ENCODE results near the gene STX18. TPM values are rescaled to one million over a fixed set of nuclear protein-coding genes. Genes with fewer than 3 reads are reported as not detected.

The STX18 gene
- total RNA-seq, 2 experiments from 2014 or later: 25.6 to 26.5 TPM

DNA sequence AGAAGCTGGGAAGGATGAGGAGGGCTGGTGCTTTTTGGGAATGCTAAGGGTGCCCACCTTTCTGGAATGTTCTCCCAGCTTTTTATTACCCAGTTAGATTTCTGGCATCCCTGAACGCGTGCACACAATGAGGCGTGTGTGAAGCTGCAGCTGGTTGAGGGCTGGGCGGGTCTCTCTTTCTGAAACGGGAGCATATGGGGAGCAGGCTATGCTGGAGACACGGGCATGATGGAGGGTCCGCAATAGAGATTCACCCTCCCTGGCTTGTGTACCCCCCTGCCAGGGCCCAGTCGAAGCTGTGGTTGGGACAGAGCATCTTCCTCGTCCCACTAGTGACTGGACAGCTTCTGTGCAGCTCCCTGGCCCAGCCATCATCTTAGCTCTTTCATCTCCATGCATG, 146.5 kb downstream of the STX18 start:
- Mint-ChIP-seq H3K27ac (no peak overlapping the region), H3K9me3 (ENCODE audit: low read depth) (no peaks in the 10 kb centered on the region), H3K36me3 (peaks cover 2% of the 10 kb centered on the region), H3K27me3 (no peaks in the 10 kb centered on the region), H3K4me3 (no peak overlapping the region), H3K4me1 (no peaks in the 10 kb centered on the region)
- CTCF ChIA-PET: no interaction called here
- no peak for ATAC-seq
- no peak for DNase-seq

DNA sequence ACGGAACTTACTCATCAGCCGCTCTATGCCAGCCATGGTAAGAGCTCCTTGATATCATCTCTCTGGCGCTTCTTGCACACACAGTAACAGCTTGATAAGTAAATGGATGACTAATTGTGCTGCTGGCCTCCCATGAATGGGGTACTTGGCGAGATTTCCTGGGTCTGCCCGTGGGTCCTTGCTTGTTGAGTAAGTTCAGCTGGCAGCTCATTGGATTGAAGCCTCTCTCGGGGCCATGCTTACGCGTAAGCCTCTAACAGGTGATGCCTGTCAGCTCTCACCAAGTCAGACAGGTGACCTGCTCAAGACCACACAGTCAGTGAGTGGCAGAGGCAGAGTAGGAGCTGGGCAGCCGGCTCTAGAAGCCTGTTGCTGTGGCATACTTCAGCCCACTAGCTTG, 147.2 kb downstream of the STX18 start:
- DNase-seq (no peak), ATAC-seq (no peak)
- H3K9me3 Mint-ChIP-seq (ENCODE audit: low read depth): no peaks in the 10 kb centered on the region
- no peak overlapping the region for H3K27ac Mint-ChIP-seq
- H3K27me3 Mint-ChIP-seq: no peaks in the 10 kb centered on the region
- H3K4me1 Mint-ChIP-seq: no peaks in the 10 kb centered on the region
- peaks cover 2% of the 10 kb centered on the region for H3K36me3 Mint-ChIP-seq
- no peak overlapping the region for H3K4me3 Mint-ChIP-seq
- CTCF ChIA-PET: no interaction called here

DNA sequence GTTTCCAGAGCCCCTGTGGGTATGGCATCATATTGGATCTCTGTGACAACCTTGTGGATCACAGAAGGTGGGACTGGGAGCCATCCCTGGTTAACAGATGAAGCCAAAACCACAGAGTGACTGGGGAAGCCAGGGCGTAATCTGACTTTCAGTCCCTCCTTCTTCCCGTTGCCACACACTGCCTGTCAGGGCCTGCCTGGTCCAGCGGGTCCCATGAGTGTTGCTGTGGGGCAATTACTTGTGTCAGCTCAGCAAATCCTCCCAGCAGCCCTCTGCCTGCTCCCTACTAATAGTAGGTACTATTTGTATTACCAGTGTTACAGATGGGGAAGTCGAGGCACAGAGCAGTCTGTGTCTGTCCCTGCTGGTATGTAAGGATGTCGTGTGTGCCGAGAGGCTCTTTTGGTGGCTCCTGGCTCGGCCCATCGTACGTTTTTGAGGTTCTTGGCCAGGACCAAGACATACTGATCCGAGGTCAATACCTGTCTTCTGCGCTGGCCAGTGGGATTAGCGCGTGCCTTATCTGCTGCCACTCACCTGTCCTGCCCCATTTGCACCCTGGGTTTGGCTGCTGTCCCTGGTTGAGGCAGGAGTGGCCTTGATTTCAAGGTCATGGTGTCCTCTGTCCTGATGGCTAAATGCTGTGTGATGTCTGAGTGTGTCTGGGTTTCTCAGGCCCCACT, 149.2 kb downstream of the STX18 start:
- H3K27ac Mint-ChIP-seq: no peak overlapping the region
- no peak overlapping the region for H3K4me3 Mint-ChIP-seq

DNA sequence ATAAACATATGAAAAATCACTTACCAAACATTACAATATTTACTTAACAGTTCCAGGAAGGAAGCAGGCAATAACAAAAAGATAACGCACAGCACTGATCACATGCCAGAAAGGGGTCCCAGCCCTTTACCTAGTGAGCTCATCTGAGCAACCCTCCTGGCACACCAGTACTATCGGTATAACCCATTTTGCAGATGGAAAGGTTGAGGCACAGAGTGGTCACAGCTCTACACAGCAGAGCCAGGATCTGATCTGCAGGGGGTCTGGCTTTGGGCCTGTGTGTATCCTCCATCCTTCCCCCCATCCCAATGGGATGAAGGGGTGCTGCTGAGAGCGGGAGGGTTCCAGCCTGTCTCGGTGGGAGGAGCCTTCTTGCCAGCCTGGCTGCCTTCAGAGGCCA, 150.0 kb downstream of the STX18 start:
- no peak for DNase-seq
- CTCF ChIA-PET: no interaction called here
- Mint-ChIP-seq H3K27me3 (peaks cover 6% of the 10 kb centered on the region), H3K4me3 (no peak overlapping the region), H3K9me3 (ENCODE audit: low read depth) (no peaks in the 10 kb centered on the region), H3K27ac (no peak overlapping the region), H3K4me1 (peaks cover 5% of the 10 kb centered on the region), H3K36me3 (no peaks in the 10 kb centered on the region)
- no peak for ATAC-seq

More for the DNA sequence above, 149.2 kb downstream of the STX18 start:
- CTCF ChIA-PET: no interaction called here
- Mint-ChIP-seq H3K9me3 (ENCODE audit: low read depth) (no peaks in the 10 kb centered on the region), H3K36me3 (peaks cover under 1% of the 10 kb centered on the region), H3K27me3 (peaks cover 6% of the 10 kb centered on the region), H3K4me1 (peaks cover 5% of the 10 kb centered on the region)
- ATAC-seq (no peak), DNase-seq (no peak)

DNA sequence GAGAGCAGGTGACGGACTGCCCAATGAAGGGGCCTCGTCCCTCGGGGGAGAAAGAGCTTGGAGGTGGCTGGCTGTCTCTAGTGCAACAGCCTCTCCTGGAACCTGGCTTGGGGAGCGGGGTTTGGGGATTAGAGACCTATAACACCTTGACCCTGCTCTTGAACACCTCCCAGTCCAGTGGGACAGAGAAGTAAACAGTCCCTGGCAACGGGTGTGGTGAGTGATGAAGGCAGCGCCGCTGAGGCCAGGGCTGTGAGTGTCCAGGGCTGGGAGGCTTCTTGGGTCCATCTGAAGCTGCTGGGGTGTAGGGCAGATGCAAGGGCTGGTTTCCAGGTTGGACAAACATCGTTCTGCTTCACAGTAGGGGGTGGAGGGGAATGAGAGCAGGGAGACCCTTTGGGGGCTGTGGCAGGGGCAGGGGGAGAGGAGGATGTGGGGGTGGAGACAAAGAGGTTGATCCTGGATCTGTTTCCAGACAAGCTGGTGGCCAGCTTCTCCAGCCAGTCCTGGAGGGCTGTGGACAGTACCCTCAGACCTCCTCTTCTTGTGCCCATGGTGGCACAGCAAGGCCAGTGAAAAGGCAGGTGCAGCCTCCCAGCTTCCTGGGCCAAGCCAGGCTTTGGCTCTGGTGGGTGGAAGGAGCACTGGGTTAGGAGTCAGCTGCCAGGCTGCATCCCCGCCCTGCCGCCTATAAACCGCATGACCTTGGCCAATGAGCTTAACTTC, 151.2 kb downstream of the STX18 start:
- Mint-ChIP-seq H3K27ac (no peak overlapping the region), H3K4me1 (peaks cover 10% of the 10 kb centered on the region), H3K4me3 (no peak overlapping the region), H3K27me3 (peaks cover 11% of the 10 kb centered on the region), H3K9me3 (ENCODE audit: low read depth) (no peaks in the 10 kb centered on the region), H3K36me3 (no peaks in the 10 kb centered on the region)
- ATAC-seq (no peak), DNase-seq (no peak)
- CTCF ChIA-PET: interaction anchor here (0.7 kb wide), 1 partner anchor 131 kb away, joined by 3 read pairs; no protein-coding TSS in a partner anchor

DNA sequence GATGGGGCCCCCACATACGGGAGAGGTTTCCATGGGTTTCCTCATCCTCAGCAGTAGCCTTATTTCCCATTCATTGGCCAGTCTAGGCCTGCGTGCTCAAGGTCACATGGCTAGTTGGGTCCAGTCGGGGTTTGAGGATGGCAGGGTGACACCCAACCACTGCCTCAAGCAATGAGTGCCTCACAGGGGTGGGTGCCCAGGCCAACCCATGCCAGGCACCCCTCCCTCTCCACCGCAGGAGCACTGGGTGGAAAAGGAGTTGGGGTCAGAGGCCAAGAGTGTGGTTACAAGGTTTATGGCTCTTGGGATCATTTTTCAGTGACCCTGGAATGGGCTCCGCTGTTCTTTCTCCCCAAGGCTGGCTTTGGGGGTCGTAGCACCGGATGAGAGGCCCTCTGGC, 151.8 kb downstream of the STX18 start:
- Mint-ChIP-seq H3K27ac (no peak overlapping the region), H3K36me3 (no peaks in the 10 kb centered on the region), H3K27me3 (peaks cover 16% of the 10 kb centered on the region), H3K9me3 (ENCODE audit: low read depth) (no peaks in the 10 kb centered on the region), H3K4me3 (no peak overlapping the region), H3K4me1 (peaks cover 11% of the 10 kb centered on the region)
- CTCF ChIA-PET: no interaction called here
- ATAC-seq (no peak), DNase-seq (no peak)

DNA sequence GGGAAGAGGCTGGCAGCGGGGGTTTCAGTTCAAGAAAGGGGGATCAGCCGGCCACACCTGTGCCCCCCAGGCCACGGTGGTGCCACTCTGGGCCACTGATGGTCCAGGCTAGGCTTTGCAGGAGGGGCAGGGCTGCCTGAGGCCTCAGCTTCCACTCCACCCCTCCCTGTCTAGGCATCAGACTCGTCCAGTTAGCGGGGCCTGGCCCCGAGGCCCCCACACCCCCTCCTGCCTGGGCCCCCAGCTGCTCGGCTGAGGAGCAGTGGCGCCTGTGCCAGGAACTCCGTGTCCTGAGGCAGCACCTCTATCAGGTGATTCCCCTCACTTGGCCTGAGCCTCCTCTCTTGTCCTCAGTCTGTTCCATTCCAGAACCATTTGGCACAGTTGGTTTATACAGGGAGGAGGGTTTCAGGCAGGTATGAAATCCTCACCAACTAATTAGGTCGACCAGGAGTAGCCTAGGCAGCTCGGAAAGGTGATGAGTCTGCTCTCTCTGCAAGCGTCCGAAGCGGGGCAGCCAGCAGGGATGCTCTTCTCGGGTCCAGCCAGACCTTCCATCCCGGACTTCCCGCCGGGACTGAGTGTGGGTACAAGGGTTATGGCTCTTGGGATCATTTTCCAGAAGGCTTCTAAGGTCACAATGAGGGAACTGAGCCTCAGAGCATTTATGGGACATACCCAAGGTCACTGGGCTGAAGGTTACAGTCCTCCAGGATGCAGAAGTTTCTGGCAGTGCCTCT, 152.8 kb downstream of the STX18 start:
- Mint-ChIP-seq H3K27me3 (peaks cover 26% of the 10 kb centered on the region), H3K4me1 (peaks cover 14% of the 10 kb centered on the region), H3K4me3 (no peak overlapping the region), H3K27ac (no peak overlapping the region), H3K36me3 (no peaks in the 10 kb centered on the region), H3K9me3 (ENCODE audit: low read depth) (no peaks in the 10 kb centered on the region)
- no peak for ATAC-seq
- CTCF ChIA-PET: no interaction called here
- no peak for DNase-seq

DNA sequence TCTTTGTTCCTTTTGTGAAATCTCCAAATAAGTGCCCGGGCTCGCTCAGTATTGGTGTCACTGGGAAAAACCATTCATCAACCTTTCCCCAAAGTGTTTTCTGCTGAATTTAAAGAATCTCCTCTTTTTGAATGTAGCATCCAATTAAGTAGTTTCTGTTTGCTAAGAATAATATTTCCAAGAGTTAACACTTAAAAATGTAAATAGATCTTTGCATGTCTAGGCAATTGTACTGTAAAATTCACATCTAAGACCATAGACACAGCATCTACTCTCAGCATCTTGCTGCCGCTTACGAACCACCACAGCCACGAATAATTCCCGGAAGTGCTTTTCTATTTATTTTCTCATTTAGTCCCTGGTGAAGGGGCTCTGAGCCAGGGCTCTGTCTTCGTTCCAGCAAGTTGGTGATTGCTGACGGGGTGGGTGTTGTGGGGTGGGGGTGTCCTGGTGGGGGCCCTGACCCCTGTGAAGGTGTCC, 153.5 kb downstream of the STX18 start:
- Mint-ChIP-seq H3K4me3 (peak overlapping the region; percentile 54), H3K9me3 (ENCODE audit: low read depth) (no peaks in the 10 kb centered on the region), H3K27me3 (peaks cover 29% of the 10 kb centered on the region), H3K4me1 (peaks cover 14% of the 10 kb centered on the region), H3K27ac (no peak overlapping the region), H3K36me3 (no peaks in the 10 kb centered on the region)
- ATAC-seq: no peak
- DNase-seq: no peak
- CTCF ChIA-PET: no interaction called here

DNA sequence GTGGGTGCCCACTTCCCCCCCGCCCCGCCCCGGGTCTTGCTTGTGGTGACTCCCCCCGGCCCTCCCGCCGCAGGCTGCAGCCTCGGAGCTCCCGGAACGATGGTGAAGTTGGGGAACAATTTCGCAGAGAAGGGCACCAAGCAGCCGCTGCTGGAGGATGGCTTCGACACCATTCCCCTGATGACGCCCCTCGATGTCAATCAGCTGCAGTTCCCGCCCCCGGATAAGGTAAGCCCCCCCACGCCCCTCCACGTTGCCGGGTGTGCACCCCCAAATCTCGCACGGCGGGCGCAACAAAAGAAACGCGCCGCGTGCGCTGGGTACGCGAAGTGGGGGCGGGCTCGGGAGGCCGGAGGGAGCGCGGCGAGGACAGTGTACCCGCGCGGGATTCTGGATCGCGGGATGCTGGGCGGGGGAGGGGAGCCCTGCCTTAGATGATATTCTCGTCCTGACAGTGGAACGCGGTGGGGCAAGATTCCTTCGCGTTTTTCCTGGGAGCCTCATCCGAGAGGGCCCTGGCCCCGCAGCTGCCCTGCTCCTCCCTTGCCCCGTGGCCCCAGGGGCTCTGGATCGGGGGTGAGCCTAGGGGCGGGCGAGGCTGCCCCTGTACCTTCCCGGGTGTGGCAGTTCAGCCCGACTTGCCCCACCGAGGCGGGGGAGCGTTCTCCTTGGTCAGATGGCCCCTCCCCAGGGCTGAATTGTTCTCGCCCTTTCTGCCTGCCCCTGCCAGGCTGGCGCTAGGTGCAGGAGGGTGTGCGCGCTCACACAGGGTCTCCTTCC, 154.1 kb downstream of the STX18 start:
- peaks cover 14% of the 10 kb centered on the region for H3K4me1 Mint-ChIP-seq
- H3K27ac Mint-ChIP-seq: no peak overlapping the region
- no peaks in the 10 kb centered on the region for H3K36me3 Mint-ChIP-seq
- H3K27me3 Mint-ChIP-seq: peaks cover 32% of the 10 kb centered on the region
- H3K4me3 Mint-ChIP-seq: peak overlapping the region; percentile 54
- no peaks in the 10 kb centered on the region for H3K9me3 Mint-ChIP-seq (ENCODE audit: low read depth)
- peak; percentile 44 for DNase-seq
- ATAC-seq: no peak
- CTCF ChIA-PET: no interaction called here

DNA sequence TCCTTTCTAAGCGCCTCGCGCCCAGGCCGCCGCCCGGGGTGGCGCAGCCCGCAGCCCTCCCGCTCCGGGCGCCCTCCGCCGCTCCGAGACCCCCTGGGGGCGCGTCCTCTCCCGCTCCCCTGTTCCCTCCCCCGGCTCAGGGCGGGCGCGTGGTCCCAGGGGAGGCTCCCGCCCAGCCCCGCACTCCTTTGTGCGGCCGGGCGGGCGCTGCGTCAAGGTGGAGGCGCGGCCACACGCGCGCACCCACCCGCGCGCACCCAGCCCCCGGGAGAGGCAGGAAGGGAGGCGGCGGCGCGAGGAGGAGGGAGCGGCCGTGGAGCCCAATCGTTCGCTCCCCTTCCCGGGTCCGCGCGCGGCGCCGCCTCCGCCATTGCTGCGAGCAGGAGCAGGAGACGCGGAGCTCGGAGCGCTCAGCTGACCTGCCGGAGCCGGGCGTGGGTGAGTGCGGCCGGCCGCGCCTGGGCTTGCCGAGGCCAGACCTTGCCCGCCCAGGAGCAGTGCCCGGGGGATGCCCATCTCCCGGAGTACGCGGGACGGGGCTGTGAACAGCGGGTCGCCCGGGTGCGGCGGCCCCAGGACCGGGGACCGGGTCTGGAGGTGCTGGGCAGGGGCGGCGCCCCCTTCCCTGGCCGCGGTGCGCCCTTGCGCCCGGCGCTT, 155.0 kb downstream of the STX18 start, which contains the start of gene NSG1:
TSS of gene NSG1 (plus strand) at position 367 of the 657 bp plus-strand sequence. CDS start 528 bp downstream, outside the sequence.
- H3K27me3 Mint-ChIP-seq: peaks cover 40% of the 10 kb centered on the region
- peak; percentile 68 for ATAC-seq
- peak within 1 kb of the TSS; percentile 67 for H3K4me3 Mint-ChIP-seq
- no peaks in the 10 kb centered on the region for H3K9me3 Mint-ChIP-seq (ENCODE audit: low read depth)
- peaks cover 14% of the 10 kb centered on the region for H3K4me1 Mint-ChIP-seq
- CTCF ChIA-PET: no interaction called here
- H3K27ac Mint-ChIP-seq: no peak within 1 kb of the TSS
- H3K36me3 Mint-ChIP-seq: no peaks in the 10 kb centered on the region
- DNase-seq: peak; percentile 49

DNA sequence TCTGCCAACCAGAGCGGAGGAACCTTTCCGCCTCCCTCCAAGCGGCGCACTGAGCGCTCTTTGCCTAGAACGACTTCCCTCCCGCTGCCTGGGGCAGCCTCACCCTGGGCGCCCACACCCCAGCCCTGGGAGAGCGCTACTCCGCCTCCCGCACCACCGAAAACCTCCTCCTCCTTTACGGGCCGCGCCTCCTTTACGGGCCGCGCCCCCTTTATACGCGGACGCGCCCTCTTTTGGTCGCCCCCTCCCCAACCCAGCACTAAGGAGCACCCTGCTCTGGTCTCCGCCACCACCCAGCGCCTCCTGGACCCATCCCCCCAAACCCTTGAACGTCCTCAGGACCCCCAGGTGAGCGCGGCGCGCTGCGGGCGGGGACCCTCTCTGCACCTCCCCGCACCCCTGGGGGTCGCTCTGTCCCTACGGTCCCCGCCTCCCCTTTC, 155.5 kb downstream of the STX18 start:
- peaks cover 40% of the 10 kb centered on the region for H3K27me3 Mint-ChIP-seq
- peak overlapping the region; percentile 67 for H3K4me3 Mint-ChIP-seq
- no peaks in the 10 kb centered on the region for H3K9me3 Mint-ChIP-seq (ENCODE audit: low read depth)
- no peak overlapping the region for H3K27ac Mint-ChIP-seq
- H3K4me1 Mint-ChIP-seq: peaks cover 14% of the 10 kb centered on the region
- DNase-seq (peak; percentile 51), ATAC-seq (peak; percentile 67)
- CTCF ChIA-PET: no interaction called here
- no peaks in the 10 kb centered on the region for H3K36me3 Mint-ChIP-seq

DNA sequence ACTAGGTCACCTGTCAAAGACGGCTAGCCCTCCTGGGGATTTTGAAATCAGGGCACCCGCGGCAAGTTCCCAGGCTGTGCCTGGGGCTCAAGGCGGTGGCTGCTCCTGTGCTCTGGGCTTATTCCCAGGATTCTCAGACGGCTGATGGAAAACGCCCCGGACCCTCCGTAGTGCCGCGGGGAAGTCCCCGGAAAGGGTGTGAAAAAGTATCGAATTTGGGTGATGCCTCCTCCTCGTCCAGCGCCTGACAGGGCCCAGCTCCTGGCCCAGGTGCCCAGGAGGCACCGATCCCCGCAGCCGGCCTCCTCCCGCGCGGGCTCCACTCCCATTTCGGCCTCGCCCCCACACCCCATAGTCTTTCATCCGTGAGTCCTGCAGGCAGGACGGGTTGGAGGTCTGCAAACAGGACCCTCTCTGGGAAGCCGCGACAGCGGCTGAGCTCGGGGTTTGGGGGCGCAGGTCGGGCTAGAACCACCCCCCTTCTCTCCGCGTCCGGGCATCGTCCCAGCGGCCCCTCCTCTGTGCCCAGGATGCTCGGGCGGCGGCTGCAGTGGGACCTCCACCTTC, 156.0 kb downstream of the STX18 start:
- ATAC-seq (no peak), DNase-seq (no peak)
- H3K9me3 Mint-ChIP-seq (ENCODE audit: low read depth): no peaks in the 10 kb centered on the region
- H3K27me3 Mint-ChIP-seq: peaks cover 44% of the 10 kb centered on the region
- peak overlapping the region; percentile 67 for H3K4me3 Mint-ChIP-seq
- peaks cover 14% of the 10 kb centered on the region for H3K4me1 Mint-ChIP-seq
- H3K27ac Mint-ChIP-seq: no peak overlapping the region
- no peaks in the 10 kb centered on the region for H3K36me3 Mint-ChIP-seq
- CTCF ChIA-PET: interaction anchor here (0.8 kb wide), 1 partner anchor 134 kb away, joined by 4 read pairs; no protein-coding TSS in a partner anchor

Data from activated CD8-positive, alpha-beta memory T cell treated with anti-CD3 and anti-CD28 coated beads, Interleukin-2, amount 10 ng/mL, durations not matched to agents 7 days and 5 days (primary cell).